ENCODE data around the gene MAGT1.
"Not testable (repeated sequence)": the region's sequence is repeated elsewhere in the genome, so short reads cannot be mapped to it uniquely, and the experiment has no call there.

Gene MAGT1

DNA sequence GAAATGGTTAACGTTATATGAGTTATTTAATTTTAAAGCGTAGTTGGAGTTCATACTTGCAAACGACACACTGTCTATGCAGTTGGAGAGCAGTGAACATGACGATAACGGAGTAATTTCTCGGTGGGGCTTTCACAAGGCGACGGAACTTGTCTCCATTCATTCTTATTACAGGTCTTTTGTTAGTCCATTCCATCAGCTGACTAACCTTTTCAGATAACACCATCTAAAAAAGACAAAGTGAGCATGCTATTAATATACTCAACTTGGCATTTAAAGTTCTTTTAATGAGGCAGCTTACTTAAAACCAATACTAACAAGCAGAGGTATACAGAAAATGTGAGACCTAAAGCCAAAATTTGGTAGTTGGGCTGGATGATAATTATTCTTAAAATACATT lies 19.9 kb downstream of the MAGT1 start:
- no peak for DNase-seq (ENCODE audit: low read depth in 1 of 2, low spot score in 1 of 2)

DNA sequence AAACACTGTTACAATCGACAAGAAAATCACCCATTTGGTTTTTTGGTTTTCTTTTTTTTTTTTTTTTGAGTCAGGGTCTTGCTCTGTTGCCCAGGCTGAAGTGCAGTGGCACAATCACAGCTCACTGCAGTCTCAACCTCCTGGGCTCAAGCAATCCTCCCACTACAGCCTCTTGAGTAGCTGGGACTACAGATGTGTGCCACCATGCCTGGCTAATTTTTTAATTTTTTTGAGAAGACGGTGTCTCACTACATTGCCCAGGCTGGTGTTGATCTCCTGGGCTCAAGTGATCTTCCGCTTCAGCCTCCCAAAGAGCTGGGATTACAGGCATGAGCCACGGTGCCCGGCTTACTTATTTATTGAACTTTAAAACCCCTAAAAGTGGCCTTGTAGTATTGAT lies 63.7 kb downstream of the MAGT1 start:
- not testable (repeated sequence) for DNase-seq (ENCODE audit: low read depth in 1 of 2, low spot score in 1 of 2)

DNA sequence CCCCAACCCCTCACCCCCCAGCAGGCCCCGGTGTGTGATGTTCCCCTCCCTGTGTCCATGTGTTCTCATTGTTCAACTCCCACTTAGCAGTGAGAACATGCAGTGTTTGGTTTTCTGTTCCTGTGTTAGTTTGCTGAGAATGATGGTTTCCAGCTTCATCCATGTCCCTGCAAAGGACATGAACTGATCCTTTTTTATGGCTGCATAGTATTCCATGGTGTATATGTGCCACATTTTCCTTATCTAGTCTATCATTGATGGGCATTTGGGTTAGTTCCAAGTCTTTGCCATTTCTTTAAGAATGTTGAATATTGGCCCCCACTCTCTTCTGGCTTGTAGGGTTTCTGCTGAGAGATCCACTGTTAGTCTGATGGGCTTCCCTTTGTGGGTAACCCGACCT lies 73.2 kb downstream of the MAGT1 start:
- not testable (repeated sequence) for DNase-seq (ENCODE audit: low read depth in 1 of 2, low spot score in 1 of 2)

DNA sequence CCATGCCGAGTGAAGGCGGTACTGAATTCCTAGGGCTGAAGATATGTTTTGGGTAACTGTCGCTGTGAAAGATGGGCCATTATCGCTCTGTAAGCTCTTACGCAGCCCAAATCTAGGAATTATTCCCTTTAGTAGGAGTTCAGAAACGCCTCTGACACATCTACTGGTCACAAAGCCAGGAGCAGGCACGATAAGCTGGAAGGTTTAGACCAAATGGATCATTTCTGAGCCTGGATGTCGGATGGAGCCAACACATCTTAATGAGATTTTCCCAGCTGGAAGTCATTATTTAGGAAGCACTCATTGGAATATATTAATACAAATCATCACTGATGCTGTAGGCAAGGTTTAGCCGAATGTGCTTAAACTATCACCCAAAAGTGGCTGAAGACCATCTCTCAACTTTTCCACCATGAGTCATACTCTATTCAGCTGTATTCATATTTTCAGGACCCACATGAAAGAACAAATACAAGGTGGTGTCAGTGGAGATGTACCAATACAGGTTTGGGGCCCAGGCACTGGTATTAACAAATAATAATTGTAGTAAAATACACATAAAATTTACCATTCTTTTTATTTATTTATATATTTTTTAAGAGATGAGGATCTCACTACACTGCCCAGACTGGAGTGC lies 75.0 kb downstream of the MAGT1 start:
- DNase-seq (ENCODE audit: low read depth in 1 of 2, low spot score in 1 of 2) = no peak

DNA sequence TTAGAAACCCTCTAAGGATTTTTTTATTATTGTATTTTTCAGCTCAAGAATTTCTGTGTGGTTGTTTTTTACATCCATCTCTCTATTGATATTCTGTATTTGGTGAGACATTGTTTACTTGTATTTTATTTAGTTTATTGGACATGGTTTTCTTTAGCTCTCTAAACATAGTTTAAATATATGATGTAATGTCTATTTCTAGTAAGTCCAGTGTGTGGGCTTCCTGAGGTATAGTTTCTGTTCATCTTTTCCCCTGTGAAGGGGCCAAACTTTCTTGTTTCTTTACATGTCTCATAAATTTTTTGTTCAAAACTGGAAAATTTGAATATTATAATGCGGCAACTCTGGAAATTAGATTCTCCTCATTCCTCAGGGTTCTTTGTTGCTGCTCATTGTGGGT lies 81.0 kb downstream of the MAGT1 start:
- no peak for DNase-seq (ENCODE audit: low read depth in 1 of 2, low spot score in 1 of 2)

DNA sequence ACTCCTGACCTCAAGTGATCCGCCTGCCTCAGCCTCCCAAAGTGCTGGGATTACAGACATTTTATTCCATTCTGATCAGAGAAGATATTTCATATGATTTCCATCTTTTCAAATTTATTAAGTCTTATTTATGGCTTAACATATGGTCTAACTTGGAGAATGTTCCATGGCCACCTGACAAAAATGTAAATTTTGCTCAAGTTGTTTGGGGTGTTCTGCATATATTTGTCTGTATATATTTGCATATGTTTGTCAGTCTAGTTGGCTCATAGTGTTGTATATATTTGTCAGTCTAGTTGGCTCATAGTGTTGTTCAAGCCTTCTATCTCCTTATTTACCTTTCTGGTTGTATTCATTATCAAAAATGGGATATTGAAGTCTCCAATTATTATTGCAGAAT lies 93.0 kb downstream of the MAGT1 start:
- DNase-seq (ENCODE audit: low read depth in 1 of 2, low spot score in 1 of 2) = no peak

DNA sequence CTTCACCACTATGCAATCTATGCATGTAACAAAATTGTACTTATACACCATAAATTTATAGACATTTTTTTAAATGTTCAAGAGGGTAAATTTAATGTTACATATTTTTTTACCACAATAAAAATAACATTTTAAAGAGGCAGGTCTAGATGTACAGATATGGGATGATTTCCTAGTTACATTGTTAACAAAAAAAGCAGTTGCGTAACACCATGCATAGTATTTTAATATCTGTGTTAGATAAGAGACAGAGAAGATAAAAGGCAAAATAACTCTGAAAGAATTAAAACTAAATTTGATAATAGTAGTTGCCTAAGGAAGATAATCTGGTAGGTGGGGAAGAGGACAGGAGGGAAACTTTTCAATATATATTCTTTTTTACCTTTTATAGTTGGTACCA lies 100.1 kb downstream of the MAGT1 start:
- DNase-seq (ENCODE audit: low read depth in 1 of 2, low spot score in 1 of 2) = no peak

DNA sequence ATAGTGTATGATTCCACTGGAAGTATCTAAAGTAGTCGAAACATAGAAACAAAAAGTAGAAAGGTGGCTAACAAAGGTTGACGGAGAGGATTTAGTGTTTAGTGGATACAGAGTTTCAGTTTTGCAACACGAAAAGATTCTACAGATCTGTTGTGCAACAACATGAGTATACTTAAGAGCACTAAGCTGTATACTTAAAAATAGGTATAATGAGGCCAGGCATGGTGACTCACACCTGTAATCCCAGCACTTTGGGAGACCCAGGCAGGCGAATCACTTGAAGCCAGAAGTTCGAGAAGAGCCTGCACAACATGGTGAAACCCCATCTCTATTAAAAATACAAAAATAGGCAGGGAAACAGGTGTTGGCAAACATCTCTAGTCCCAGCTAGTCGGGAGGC lies 101.3 kb downstream of the MAGT1 start:
- no peak for DNase-seq (ENCODE audit: low read depth in 1 of 2, low spot score in 1 of 2)

DNA sequence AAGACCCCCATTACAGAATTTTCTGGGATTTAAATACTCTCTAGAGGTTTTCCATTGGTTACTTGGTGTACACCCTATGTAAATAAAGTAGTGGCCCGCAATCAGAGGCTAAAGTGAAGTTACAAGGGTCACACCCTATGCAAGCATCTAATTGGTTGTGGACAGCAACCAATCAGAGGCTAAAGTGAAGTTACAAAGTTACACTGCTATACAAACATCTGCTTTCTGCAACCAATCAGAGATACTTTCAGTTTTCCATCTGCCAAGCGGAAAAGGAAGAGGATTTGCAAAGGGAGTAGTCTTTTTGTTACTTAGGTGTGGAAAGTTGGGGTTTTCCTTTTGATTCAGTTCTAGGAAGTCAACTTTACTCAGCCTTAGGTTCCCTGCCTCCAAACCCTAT lies 107.2 kb downstream of the MAGT1 start:
- no peak for DNase-seq (ENCODE audit: low read depth in 1 of 2, low spot score in 1 of 2)

DNA sequence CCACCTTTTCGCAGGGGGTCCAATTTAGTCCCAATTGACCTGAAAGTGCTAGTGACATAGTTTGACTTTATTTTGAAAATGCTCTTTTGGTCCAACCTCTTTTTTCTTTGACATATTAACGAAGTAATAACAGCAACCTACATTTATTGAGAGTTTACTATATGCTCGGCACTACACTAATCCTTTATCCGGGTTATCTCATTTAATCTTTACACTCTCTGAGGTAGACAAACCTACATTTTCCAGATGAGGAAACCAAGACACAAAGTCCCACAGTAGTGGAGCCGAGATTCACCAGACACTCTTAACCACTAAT lies 108.9 kb downstream of the MAGT1 start:
- no peak for DNase-seq (ENCODE audit: low read depth in 1 of 2, low spot score in 1 of 2)

DNA sequence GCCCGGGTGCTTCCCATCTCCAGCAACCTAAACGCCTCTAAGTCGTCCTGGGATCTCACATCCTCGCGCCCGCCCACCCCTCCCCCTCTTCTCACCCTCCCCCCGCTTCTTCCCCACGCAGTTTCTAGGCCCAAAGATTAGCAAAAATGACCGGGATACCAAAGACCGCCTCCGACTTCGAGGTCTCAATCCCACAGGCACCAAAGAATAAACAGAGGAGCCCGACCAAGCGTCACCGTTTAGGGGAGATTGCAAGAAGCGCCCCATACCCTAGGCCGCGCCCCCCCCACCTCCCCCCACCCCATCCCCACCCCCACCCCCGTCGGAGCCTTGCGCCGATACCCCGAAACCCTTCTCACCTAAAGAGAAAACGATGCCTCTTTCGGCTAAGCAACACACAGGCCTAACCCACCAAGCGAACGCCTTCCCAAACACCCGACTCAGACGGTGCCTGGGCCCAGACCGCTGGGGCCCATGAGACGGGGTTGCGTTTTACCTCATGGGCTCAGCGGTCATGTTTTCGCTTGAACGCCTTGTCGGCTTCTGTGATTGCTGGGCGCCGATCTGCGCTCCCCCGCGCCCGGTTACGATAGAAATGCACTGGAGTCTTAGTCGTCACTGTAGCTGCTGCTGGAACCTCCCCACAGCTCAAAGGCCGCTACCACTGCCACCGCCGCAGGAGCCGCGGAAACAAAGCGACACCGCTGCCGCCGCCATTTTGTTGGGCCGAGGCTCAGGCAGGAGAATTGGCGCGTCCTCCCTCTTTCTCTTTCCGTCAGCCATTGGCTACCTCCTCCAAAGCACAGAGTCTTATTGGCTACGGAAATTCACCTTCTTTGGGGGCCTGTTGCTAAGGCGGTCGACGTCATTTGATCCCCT lies 109.5 kb downstream of the MAGT1 start, which contains the start of gene ATRX:
Gene ATRX, minus strand, starts transcription at position 731 of the 879 bp plus-strand sequence. Its CDS starts 215 bp downstream, at position 516.
- peak; percentile 37 to 50 for DNase-seq (ENCODE audit: low read depth in 1 of 2, low spot score in 1 of 2)

DNA sequence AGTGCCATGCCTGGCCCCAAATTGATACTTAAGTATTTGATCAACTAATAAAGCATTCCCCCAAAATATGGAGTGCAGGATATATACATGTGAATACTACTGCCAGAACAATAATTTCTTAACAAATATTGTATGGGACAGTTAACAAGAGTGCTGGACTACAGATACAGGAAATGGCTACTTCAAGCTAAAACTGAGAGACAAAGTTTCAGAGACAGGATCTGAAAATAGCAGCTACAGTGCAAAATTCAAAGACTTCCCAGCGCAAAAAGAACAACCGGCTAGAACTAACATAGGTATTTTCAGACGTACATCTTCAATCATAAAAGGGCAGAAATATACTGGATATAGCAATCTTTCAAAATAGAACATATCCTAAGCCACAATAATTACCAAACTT lies 115.5 kb downstream of the MAGT1 start:
- no peak for DNase-seq (ENCODE audit: low read depth in 1 of 2, low spot score in 1 of 2)

DNA sequence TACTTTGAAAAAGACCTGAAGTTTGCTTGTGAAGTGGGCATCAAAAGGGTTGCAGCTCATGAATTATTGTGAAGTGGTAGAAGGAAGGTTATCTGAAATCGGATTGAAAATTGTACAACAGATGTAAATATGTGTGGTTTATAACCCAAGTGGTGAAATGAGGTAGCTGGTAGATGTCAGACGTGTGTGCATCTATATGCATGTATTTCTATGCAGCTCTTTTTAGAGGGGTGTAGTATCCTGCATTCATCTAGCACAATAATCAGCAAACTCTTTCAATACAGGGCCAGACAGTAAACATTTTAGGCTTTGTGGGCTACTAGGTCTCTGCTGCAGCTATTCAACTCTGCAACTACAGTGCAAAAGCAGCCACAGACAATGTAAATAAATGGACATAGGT lies 118.6 kb downstream of the MAGT1 start:
- DNase-seq (ENCODE audit: low read depth in 1 of 2, low spot score in 1 of 2) = no peak

Measured in stimulated activated CD4-positive, alpha-beta T cell treated with anti-CD3 and anti-CD28 coated beads, Interleukin-15, amount 100 ng/mL, for 1 hour (primary cell).